Ectodermal cell (in vitro differentiated cells): Measurements from ENCODE around the gene ZHX3.

Source experiments
- H3K27ac ChIP-seq: 2 replicates; pipeline ENCODE4 v1.7.0; 2013; ENCODE audit warnings: mild to moderate bottlenecking, low read depth, low read length; ENCODE audit not compliant: insufficient read depth, poor library complexity, severe bottlenecking
- H3K27me3 ChIP-seq: 2 replicates; pipeline ENCODE4 v1.7.0; 2013; ENCODE audit warnings: mild to moderate bottlenecking, low read length; ENCODE audit not compliant: insufficient read depth, control insufficient read depth, poor library complexity, severe bottlenecking
- H3K36me3 ChIP-seq: one replicate; pipeline ENCODE4 v1.7.0; 2013; ENCODE audit warnings: low read length; ENCODE audit not compliant: control insufficient read depth, insufficient read depth
- H3K4me1 ChIP-seq: one replicate; pipeline ENCODE4 v1.7.0; 2013; ENCODE audit warnings: low read length; ENCODE audit not compliant: control insufficient read depth, insufficient read depth
- H3K4me3 ChIP-seq: 2 replicates; pipeline ENCODE4 v1.7.0; 2013; ENCODE audit warnings: low read depth, low read length, control low read depth; ENCODE audit not compliant: insufficient read depth
- H3K9me3 ChIP-seq: 2 replicates; pipeline ENCODE4 v1.7.0; 2013; ENCODE audit warnings: mild to moderate bottlenecking, low read length, moderate library complexity; ENCODE audit not compliant: control insufficient read depth
- WGBS, 2 experiments: methylation state at CpG; one replicate each; pipeline ENCODE4 v1.1.7; 2013; ENCODE audit warnings: missing lambda C conversion rate in 2 of 2; 5-methylcytosine and 5-hydroxymethylcytosine counted together

Gene ZHX3

DNA sequence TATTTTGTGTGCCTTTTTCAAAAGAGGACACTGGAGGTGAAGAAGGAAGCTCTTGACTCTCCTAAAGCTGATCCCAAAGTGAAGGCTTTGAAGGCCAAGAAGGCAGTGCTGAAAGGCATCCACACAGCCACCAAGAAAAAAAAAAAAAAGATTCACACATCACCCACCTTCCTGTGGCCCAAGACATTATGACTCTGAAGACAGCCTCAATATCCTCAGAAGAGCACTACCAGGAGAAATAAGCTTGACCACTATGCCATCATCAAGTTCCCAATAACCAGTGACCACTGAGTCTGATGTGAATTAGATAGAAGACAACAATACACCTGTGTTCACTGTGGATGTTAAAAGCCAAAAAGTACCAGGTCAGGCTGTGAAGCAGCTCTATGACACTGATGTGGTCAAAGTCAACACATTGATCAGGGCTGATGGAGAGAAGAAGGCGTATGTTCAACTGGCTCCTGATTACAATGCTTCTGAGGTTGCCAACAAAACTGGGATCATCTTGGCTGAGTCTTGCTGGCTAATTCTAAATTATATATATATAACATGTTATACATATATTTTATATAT, 120.8 kb downstream of the ZHX3 start:
- Histone ChIP-seq H3K36me3 (no peaks in the 10 kb centered on the region), H3K27me3 (no peaks in the 10 kb centered on the region), H3K4me1 (no peaks in the 10 kb centered on the region), H3K9me3 (no peaks in the 10 kb centered on the region), H3K4me3 (no peak overlapping the region), H3K27ac (no peak overlapping the region)
- 94 to 100% methylated on average over 1 of the region's 1 CpG for WGBS, 2 experiments

DNA sequence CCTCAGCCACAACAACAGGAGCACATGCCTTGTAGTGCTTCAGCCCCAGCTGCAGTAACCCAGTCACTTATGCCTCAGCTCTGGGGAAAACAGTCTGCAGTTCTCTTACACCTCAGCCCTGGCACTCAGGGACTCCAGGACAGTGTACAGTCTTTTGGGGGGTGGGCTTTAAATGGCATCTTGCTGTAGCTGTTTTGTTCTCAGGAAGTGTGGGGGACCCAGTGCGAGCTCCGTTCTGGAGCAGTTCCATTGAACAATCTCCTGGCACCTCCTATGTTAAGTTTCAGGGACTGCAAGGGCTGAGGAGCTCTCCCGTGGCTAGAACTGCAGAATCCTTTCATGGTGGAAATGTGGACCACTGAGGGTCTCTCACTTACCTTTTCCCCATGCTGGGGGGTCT, 125.0 kb downstream of the ZHX3 start:
- Histone ChIP-seq H3K4me1 (no peaks in the 10 kb centered on the region), H3K27me3 (no peaks in the 10 kb centered on the region), H3K9me3 (no peaks in the 10 kb centered on the region), H3K4me3 (no peak overlapping the region), H3K36me3 (no peaks in the 10 kb centered on the region), H3K27ac (no peak overlapping the region)
- 85% methylated on average over 3 of the region's 3 CpGs for WGBS, 2 experiments

DNA sequence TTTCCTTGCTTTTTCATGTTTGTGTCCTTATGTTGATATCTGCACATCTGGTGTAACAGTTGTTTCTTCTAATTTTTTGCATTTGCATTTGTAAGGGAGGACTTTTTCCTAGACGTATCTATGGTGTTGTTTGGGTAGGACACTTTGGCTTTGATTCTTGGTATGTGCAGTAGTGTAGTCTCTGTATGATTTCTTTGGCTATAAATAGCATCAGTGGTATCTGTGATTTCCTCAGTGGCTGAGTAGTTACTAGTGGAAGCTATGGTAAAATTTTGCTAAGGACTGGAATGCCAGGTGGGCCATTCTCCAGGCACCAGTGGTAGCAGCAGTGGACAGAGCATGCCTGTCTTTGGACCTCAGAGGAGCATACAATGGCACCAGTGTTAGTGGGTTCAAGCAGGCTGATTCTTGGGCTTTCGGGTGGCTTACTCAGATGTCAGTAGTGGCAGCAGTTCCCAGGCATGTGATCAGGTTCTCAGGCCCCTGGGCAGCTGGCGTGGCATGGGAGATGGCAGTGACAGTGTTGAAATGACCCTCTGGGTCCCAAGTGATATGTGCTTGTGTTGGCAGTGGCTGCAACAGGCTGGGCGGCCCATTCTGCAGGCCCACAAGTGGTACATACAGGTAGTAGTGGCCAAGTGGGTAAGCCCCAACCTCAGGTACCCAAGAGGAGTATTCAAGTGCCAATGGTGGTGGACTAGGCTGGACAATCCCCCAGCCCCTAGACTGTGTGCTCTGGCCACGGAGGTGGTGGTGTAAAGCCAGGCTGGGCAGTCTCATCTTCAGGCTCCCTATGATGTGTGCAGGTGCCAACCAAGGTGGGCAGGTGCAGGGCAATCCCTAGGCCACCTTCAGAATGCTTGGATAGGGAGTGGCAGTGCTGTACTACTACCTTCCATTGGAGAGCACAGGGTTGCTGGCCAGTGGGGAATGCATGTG, 125.7 kb downstream of the ZHX3 start:
- no peak overlapping the region for H3K4me3 ChIP-seq
- no peaks in the 10 kb centered on the region for H3K36me3 ChIP-seq
- WGBS, 2 experiments: 94 to 95% methylated on average over 5 of the region's 5 CpGs
- no peaks in the 10 kb centered on the region for H3K27me3 ChIP-seq
- no peaks in the 10 kb centered on the region for H3K4me1 ChIP-seq
- H3K9me3 ChIP-seq: no peaks in the 10 kb centered on the region
- H3K27ac ChIP-seq: no peak overlapping the region

DNA sequence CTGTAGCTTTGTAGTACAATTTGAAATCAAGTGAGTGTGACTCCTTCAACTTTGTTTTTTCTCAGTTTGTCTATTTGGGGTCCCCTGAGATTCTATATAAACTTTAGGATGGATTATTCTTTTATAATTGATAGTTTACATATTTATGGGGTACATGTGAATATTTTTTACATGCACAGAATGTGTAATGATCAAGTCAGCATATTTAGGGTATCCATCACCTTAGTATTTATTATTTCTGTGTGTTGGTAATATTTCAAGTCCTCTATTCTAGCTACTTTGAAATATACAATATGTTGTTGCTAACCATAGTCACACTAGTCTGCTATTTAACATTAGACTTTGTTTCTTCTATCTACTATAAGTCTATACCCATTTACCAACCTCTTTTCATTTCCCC, 129.9 kb downstream of the ZHX3 start:
- H3K36me3 ChIP-seq: no peaks in the 10 kb centered on the region
- no peaks in the 10 kb centered on the region for H3K4me1 ChIP-seq
- no peak overlapping the region for H3K27ac ChIP-seq
- H3K27me3 ChIP-seq: no peaks in the 10 kb centered on the region
- H3K4me3 ChIP-seq: no peak overlapping the region
- no peaks in the 10 kb centered on the region for H3K9me3 ChIP-seq

DNA sequence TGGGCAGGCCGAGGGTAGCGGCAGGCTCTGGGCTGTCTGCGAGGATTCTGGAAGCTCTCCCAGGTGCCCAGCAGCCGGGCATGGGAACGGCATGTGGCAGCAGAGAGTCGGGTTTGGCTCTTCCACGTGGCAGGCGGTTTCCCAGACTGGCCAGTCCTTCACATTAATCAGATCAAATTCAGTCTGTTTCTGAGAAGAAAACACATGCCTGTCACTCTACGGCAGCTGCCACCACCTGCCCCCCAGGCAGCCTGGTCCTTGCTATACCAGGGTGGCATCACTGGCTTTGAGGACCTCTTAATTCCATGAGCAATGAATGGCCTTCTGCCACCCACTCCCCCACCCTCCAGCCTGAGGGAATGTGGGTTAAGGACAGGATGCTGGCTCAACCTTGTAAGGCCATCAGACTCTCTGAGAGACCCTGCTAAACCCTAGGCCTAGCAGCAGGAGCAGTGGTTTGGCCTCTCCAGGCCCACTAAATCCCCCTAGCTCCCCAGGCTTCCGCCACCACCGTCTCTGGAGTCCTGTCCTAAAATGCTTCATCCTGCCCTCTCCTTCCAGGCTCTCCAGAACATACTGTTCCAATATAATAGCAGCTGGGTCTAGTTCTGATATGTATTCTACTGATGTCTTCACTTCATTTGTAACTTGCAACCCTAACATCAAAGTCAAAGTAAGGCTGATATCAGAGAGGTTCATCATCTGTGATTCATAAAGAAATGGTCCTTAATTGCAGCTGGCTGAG, 132.3 kb downstream of the ZHX3 start:
- H3K36me3 ChIP-seq: no peaks in the 10 kb centered on the region
- no peaks in the 10 kb centered on the region for H3K9me3 ChIP-seq
- H3K27me3 ChIP-seq: no peaks in the 10 kb centered on the region
- no peak overlapping the region for H3K4me3 ChIP-seq
- no peak overlapping the region for H3K27ac ChIP-seq
- 93 to 94% methylated on average over 11 of the region's 11 CpGs for WGBS, 2 experiments
- H3K4me1 ChIP-seq: no peaks in the 10 kb centered on the region

DNA sequence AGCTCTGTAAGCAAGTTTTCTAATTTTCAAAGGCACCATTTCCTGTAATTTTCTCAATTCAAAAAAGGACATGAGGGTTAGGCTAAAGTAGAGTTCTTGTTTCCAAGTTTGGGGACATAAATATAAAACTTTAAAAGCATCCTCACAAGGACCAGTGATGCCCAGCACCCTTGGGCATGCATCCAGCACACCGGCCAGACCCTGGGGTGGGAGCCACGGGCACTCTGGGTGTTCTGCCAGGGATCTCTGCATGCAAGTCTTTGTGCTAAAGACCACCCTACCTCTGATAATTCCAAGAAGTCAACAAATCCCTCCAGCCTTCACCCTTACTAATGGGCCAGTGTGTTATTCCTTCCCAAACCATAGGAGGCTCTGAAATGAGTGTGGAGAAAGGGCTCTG, 133.7 kb downstream of the ZHX3 start:
- no peak overlapping the region for H3K27ac ChIP-seq
- H3K36me3 ChIP-seq: no peaks in the 10 kb centered on the region
- no peak overlapping the region for H3K4me3 ChIP-seq
- peaks cover 3% of the 10 kb centered on the region for H3K4me1 ChIP-seq
- H3K9me3 ChIP-seq: no peaks in the 10 kb centered on the region
- no peaks in the 10 kb centered on the region for H3K27me3 ChIP-seq
- WGBS, 2 experiments: 92 to 93% methylated on average over 2 of the region's 2 CpGs

DNA sequence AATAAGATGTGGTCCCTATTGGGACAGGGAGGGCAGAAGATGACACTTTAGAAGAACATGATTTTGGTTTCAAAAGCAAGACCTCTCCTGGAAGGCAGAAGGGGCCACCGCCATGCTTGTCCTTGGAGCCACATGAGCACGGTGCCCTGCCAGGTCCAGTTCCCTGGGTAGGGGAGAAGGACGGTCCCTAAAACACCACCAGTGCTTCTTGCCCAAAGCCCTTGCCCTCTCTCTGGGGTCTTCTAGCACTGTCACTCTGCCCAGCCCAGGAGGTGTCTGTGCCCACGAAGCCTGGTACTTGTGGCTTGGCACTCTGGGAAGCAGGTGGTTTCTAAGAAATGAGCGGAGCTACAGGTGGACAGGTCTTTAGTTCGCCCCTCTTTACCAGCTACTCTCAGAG, 134.1 kb downstream of the ZHX3 start:
- H3K4me1 ChIP-seq: peaks cover 8% of the 10 kb centered on the region
- no peaks in the 10 kb centered on the region for H3K36me3 ChIP-seq
- no peak overlapping the region for H3K4me3 ChIP-seq
- 94 to 96% methylated on average over 6 of the region's 6 CpGs for WGBS, 2 experiments
- H3K27me3 ChIP-seq: no peaks in the 10 kb centered on the region
- H3K27ac ChIP-seq: no peak overlapping the region
- H3K9me3 ChIP-seq: no peaks in the 10 kb centered on the region

DNA sequence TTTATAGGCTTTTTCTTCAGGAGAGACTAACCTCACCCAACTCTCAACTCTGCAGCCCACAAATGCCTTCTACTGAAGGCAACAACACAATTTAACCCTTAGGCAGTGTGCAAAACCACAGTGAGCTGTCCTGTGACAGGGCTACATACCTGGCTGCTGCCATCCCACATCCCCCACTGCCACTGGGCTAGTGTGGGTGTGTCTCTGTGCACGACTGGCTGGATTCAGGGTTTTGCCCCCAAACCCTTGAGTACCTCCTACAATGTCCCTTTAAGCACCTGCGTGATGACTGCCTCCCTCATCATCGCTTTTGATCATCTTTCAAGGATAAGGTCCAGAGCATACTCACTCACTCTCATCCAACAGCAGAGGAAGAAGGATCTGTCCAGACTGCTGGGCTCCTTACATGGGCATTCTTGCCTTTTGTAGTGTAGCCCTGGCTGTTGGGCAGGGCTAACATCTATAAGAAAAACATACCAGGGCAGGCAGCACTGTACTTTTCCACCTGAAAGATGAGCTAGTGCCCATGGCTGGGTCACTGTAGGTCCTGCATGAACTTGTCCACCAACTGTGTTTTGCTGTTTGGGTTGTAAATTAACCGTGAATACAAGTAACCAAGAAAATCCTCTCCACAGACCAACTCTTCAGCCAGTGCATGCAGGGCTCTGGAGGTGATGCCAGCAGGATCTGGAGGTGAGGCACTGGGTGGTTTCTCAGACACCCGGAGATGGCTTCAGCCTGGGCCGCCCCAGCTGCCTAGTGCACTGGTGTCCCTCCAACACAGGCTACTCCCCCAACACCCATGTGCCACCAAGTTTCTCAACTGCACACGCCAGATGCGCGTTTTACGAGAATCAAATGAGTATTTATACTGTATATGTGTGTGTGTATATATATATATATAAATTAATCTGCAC, 135.0 kb downstream of the ZHX3 start:
- H3K27me3 ChIP-seq: no peaks in the 10 kb centered on the region
- H3K9me3 ChIP-seq: no peaks in the 10 kb centered on the region
- WGBS, 2 experiments: 92 to 96% methylated on average over 5 to 6 of the region's 10 CpGs
- no peaks in the 10 kb centered on the region for H3K36me3 ChIP-seq
- H3K27ac ChIP-seq: no peak overlapping the region
- H3K4me1 ChIP-seq: peaks cover 9% of the 10 kb centered on the region
- H3K4me3 ChIP-seq: no peak overlapping the region

DNA sequence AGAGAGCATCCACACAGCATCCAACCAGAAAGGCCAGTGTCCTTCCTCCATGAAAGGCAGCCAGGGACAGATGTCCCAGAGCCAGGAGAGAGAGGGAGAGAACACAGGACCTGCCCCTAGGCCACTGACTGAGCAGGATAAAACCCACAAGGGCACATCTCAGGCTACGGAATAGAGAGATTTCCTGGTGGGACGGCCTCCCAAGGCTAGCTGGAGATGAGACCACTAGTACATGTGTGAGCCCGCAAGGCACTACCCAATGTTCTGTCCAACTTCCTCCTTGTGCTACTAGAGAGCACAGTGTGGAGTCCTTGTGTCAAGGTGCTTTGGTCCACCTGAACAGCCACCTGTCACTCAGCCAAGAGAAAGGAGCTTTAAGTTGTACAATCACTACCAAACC, 136.0 kb downstream of the ZHX3 start:
- H3K4me3 ChIP-seq: no peak overlapping the region
- 95 to 96% methylated on average over 3 of the region's 3 CpGs for WGBS, 2 experiments
- peaks cover 3% of the 10 kb centered on the region for H3K36me3 ChIP-seq
- H3K9me3 ChIP-seq: no peaks in the 10 kb centered on the region
- peaks cover 9% of the 10 kb centered on the region for H3K4me1 ChIP-seq
- no peaks in the 10 kb centered on the region for H3K27me3 ChIP-seq
- H3K27ac ChIP-seq: no peak overlapping the region
